Central memory CD8-positive, alpha-beta T cell (primary cell): ENCODE data around the gene PHF19.
A peak's percentile ranks its signal among the peaks of the same experiment; 100 is the strongest.

Source experiments
- ATAC-seq: fragments of 150-1000 bp; cut with Tn5 transposase; replicated peaks from 2 replicates; pipeline ENCODE4 v1.10.0; 2022; ENCODE audit warnings: mild to moderate bottlenecking, moderate FRiP score, moderate number of reproducible peaks; ENCODE audit not compliant: poor library complexity, severe bottlenecking; ENCODE audit errors: extremely low read depth
- DNase-seq, 2 donors: peaks; one replicate each; pipeline ENCODE4 v3.0.0; 2021; ENCODE audit warnings: low spot score in 2 of 2
- H3K27ac Mint-ChIP-seq: one replicate; pipeline ENCODE4 v1.8.0; 2022; ENCODE audit warnings: low read depth, mild to moderate bottlenecking, moderate library complexity, mixed read lengths
- H3K27me3 Mint-ChIP-seq: one replicate; pipeline ENCODE4 v1.8.0; 2022; ENCODE audit warnings: mixed read lengths
- H3K36me3 Mint-ChIP-seq: one replicate; pipeline ENCODE4 v1.8.0; 2022; ENCODE audit warnings: mild to moderate bottlenecking, moderate library complexity, mixed read lengths; ENCODE audit not compliant: insufficient read depth
- H3K4me1 Mint-ChIP-seq: one replicate; pipeline ENCODE4 v1.8.0; 2022; ENCODE audit warnings: mixed read lengths
- H3K4me3 Mint-ChIP-seq: one replicate; pipeline ENCODE4 v1.8.0; 2022; ENCODE audit warnings: mild to moderate bottlenecking, moderate library complexity, mixed read lengths
- H3K9me3 Mint-ChIP-seq: one replicate; pipeline ENCODE4 v1.8.0; 2022; ENCODE audit warnings: mixed read lengths

PHF19 gene

DNA sequence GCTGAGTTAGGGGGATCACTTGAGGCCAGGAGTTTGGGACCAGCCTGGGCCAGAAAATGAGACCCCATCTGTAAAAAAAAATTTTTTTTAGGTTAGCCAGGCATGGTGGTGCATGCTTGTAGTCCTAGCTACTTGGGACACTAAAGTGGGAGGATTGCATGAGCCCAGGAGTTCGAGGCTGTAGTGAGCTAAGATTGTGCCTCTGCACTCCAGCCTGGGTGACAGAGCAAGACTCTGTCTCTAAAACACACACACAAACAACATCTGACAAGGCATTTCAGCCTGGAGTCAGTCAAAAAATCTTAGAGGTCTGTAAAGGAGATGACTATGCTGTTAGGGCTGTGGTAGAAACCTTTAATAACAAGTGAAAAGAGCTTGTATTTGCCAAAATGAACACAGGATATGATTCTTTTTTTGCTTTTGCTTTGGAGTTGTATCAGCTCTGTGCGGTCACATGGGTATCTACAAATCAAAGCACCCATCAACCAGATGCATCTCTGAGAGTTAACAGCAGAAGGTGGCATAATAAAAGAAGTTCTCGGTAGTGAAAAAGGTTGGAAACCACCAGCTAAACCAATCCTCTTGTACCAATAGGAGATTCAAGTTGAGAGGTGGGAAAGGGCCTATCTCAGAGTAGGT lies 30.6 kb downstream of the PHF19 start:
- H3K36me3 Mint-ChIP-seq, result peaks cover 43% of the 10 kb centered on the region
- peak overlapping the region; percentile 25 for H3K4me3 Mint-ChIP-seq
- H3K9me3 Mint-ChIP-seq, result no peaks in the 10 kb centered on the region
- ATAC-seq, result peak; percentile 25
- DNase-seq, result no peak
- H3K4me1 Mint-ChIP-seq, result peaks cover 71% of the 10 kb centered on the region
- no peaks in the 10 kb centered on the region for H3K27me3 Mint-ChIP-seq
- peak overlapping the region; percentile 99 for H3K27ac Mint-ChIP-seq

- H3K4me1 Mint-ChIP-seq, result peaks cover 67% of the 10 kb centered on the region
- H3K9me3 Mint-ChIP-seq, result no peaks in the 10 kb centered on the region
- peak overlapping the region; percentile 99 for H3K27ac Mint-ChIP-seq
- H3K4me3 Mint-ChIP-seq, result peak overlapping the region; percentile 99
- DNase-seq, result no peak
- no peak for ATAC-seq
- H3K27me3 Mint-ChIP-seq, result no peaks in the 10 kb centered on the region
- peaks cover 43% of the 10 kb centered on the region for H3K36me3 Mint-ChIP-seq
Measured at GRCh38 chr9:120845255-120845654, 31.7 kb downstream of the PHF19 start.

DNA sequence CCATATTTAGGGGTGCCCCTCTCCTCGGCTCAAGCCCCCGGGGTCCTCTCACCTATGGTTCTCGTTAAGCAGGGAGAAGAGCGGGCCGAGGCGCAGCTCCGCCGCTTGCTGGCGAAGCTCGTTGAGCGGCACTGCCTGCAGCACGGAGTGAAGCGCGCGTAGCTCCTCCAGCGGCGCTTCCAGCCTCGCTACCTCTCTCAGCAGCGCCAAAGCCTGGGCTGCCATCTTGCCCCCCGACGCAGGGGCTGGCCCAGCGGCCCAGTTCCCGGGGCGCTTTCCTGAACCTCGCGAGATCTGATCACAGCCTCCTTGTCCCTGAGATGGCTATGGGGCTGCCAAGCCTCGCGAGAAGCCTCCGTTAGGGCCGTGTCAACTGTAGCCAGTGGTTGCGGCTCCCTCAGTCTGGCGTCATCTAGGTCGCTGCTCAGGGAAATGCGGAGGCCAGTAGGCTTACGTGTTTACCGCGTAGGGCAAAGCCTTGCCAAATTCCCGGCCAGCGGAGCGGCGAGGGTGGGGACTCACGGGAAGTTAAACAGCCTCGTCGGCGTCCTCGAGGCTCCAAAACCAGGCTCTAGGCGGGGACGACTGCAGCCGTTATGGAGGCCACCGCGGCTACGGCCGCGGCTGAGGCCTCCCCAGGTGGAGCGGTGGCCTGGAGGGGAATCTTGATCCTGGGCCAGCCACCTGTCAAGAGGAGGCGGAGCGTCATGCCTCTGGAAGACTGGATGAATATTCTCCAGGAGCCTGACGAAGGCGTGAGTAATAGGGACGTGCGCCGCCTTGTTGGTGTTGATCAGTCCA lies 34.1 kb downstream of the PHF19 start, which contains the start of gene PSMD5:
Gene PSMD5 (minus strand): TSS at position 238 of the 801 bp plus-strand sequence. CDS start 13 bp downstream, at position 225.
- ATAC-seq, result peak; percentile 97
- peak within 1 kb of the TSS; percentile 99 for H3K4me3 Mint-ChIP-seq
- peaks cover 69% of the 10 kb centered on the region for H3K4me1 Mint-ChIP-seq
- H3K27me3 Mint-ChIP-seq, result no peaks in the 10 kb centered on the region
- DNase-seq, result peak; percentile 86 to 96
- H3K36me3 Mint-ChIP-seq, result peaks cover 43% of the 10 kb centered on the region
- peak within 1 kb of the TSS; percentile 99 for H3K27ac Mint-ChIP-seq
- H3K9me3 Mint-ChIP-seq, result no peaks in the 10 kb centered on the region

DNA sequence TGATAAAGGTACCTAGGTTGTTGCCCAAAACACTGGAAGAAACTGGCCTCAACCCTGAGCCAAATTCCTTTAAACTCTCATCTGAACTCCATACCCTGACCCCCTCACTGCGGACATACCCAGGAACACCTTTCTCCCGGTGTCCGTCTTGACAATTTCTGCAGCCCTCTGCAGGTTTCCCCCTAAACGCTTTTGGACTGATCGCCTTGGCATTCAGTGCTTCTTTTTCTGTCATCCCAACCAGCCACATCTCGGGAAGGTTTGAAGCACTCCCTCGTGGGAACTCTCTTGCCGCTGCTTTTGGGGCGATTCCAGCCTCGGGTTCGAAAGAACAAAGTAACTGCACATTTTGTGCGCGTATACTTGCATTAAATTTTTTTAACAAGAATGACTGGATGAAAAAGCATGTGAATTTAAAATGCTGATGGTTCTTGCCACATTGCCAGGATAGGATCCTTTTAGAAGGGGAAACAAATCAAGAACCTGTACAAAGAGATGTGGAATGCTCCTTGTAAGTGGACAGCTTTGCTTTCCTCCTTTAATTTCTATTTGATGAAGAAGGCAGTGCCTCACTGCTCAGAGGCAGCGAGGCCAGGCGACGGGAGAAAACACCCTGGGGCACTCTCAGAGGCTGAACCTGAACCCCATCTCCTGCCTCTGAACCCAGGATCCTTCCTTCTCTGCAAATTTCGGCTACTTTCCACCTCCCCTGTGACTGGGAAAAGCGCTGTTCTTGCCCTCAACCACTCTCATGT lies 34.9 kb downstream of the PHF19 start:
- ATAC-seq (no peak), DNase-seq (no peak)
- H3K36me3 Mint-ChIP-seq, result peaks cover 44% of the 10 kb centered on the region
- H3K4me1 Mint-ChIP-seq, result peaks cover 66% of the 10 kb centered on the region
- H3K9me3 Mint-ChIP-seq, result no peaks in the 10 kb centered on the region
- H3K27me3 Mint-ChIP-seq, result no peaks in the 10 kb centered on the region
- H3K27ac Mint-ChIP-seq, result peak overlapping the region; percentile 99
- H3K4me3 Mint-ChIP-seq, result peak overlapping the region; percentile 99

GRCh38 chr9:120839146-120839545 lies 37.8 kb downstream of the PHF19 start:
- DNase-seq, result no peak
- ATAC-seq, result no peak
- no peaks in the 10 kb centered on the region for H3K27me3 Mint-ChIP-seq
- peaks cover 42% of the 10 kb centered on the region for H3K36me3 Mint-ChIP-seq
- H3K27ac Mint-ChIP-seq, result peak overlapping the region; percentile 45
- peaks cover 37% of the 10 kb centered on the region for H3K4me1 Mint-ChIP-seq
- H3K9me3 Mint-ChIP-seq, result no peaks in the 10 kb centered on the region
- peak overlapping the region; percentile 4 for H3K4me3 Mint-ChIP-seq

DNA sequence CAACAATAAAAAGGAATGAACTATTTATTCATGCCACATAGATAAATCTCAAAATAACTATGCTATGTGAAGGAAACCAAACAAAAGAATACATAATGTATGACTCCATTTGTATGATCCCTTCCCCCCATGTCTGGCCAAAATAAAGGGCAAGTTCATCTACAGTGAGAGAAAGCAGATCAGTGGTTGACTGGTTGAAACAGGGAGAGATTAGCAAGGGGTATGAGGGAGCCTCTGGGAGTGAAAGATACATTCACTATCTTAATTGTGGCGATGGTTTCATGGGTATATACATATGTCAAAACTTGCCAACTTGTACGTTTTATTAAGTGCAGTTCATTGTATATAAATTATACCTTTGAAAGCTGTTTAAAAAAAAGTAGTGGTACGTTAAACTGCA lies 39.1 kb downstream of the PHF19 start:
- no peaks in the 10 kb centered on the region for H3K9me3 Mint-ChIP-seq
- no peak for ATAC-seq
- no peak overlapping the region for H3K4me3 Mint-ChIP-seq
- no peak for DNase-seq
- peaks cover 32% of the 10 kb centered on the region for H3K4me1 Mint-ChIP-seq
- H3K27me3 Mint-ChIP-seq, result no peaks in the 10 kb centered on the region
- H3K36me3 Mint-ChIP-seq, result peaks cover 42% of the 10 kb centered on the region
- peak overlapping the region; percentile 20 for H3K27ac Mint-ChIP-seq

GRCh38 chr9:120833325-120833724 lies 43.7 kb downstream of the PHF19 start:
- no peak for ATAC-seq
- Mint-ChIP-seq H3K9me3 (no peaks in the 10 kb centered on the region), H3K4me1 (peaks cover 6% of the 10 kb centered on the region), H3K4me3 (no peak overlapping the region), H3K27me3 (no peaks in the 10 kb centered on the region), H3K36me3 (peaks cover 54% of the 10 kb centered on the region), H3K27ac (no peak overlapping the region)
- DNase-seq, result no peak

DNA sequence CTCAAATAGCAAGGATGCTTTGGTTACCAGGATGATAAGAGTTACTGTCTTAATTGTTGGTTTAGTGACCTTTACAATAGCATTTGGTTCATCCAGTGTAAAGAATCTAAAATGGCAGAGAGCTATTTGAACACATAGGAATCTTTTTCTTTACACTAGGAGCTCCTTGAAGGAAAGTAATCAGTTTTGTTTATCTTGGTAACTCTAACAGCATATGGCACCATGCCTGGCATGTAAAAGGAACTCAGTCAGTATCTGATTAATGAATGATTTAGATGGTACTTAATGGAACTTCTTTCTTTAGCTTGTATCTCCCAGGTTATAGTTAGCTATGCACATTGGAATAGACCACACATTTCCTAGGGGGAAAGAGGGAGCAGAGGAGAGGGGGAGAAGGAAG lies 44.2 kb downstream of the PHF19 start:
- no peaks in the 10 kb centered on the region for H3K9me3 Mint-ChIP-seq
- no peak overlapping the region for H3K4me3 Mint-ChIP-seq
- ATAC-seq, result no peak
- no peak for DNase-seq
- H3K27me3 Mint-ChIP-seq, result no peaks in the 10 kb centered on the region
- no peak overlapping the region for H3K27ac Mint-ChIP-seq
- H3K36me3 Mint-ChIP-seq, result peaks cover 59% of the 10 kb centered on the region
- peaks cover 3% of the 10 kb centered on the region for H3K4me1 Mint-ChIP-seq

GRCh38 chr9:120830865-120831264 lies 46.1 kb downstream of the PHF19 start:
- Mint-ChIP-seq H3K4me3 (no peak overlapping the region), H3K9me3 (no peaks in the 10 kb centered on the region), H3K27me3 (no peaks in the 10 kb centered on the region), H3K27ac (no peak overlapping the region), H3K4me1 (no peaks in the 10 kb centered on the region), H3K36me3 (peaks cover 57% of the 10 kb centered on the region)
- no peak for DNase-seq
- no peak for ATAC-seq

DNA sequence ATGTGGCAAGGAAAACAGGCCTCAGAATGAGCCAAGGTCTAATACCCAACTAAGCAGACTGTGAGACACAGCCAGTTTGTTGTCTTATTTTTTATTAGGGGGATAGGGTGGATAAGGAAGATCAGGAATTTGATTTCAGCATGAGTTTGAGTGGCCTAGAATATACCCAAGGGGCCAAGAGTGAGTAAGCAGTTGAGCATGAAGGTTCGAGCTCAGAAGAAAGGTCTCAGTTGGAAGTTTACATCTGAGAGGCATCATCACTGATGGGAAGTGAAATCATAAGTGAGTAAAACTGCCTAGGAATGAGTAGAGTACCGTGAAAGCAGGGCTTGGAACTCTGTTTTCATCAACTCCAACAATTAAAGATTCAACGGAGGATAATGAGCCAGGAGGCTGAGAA lies 46.8 kb downstream of the PHF19 start:
- no peak for ATAC-seq
- H3K36me3 Mint-ChIP-seq, result peaks cover 53% of the 10 kb centered on the region
- DNase-seq, result no peak
- no peak overlapping the region for H3K4me3 Mint-ChIP-seq
- no peaks in the 10 kb centered on the region for H3K9me3 Mint-ChIP-seq
- no peak overlapping the region for H3K27ac Mint-ChIP-seq
- no peaks in the 10 kb centered on the region for H3K4me1 Mint-ChIP-seq
- H3K27me3 Mint-ChIP-seq, result no peaks in the 10 kb centered on the region

DNA sequence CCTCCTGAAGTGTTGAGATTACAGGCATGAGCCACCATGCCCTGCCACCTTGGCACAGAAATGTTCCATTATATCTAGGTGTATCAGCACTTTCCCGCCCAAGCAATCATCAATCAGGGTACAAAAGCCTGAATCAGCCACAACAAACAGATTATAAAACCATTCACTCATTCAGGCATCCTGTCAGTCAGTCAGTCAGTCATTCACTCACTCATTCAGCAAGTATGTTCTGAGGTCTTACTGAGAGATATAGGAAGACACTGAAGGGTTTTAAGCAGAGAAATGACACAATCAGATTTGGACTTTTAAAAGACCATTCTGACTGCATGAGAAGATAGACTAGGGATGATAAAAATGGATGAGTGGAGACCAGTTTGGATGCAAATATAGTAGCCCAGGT lies 47.3 kb downstream of the PHF19 start:
- Mint-ChIP-seq H3K4me3 (no peak overlapping the region), H3K27me3 (no peaks in the 10 kb centered on the region), H3K36me3 (peaks cover 56% of the 10 kb centered on the region), H3K4me1 (no peaks in the 10 kb centered on the region), H3K9me3 (no peaks in the 10 kb centered on the region), H3K27ac (no peak overlapping the region)
- ATAC-seq (no peak), DNase-seq (no peak)

GRCh38 chr9:120820095-120820494 lies 56.9 kb downstream of the PHF19 start:
- ATAC-seq, result no peak
- Mint-ChIP-seq H3K9me3 (no peaks in the 10 kb centered on the region), H3K27me3 (no peaks in the 10 kb centered on the region), H3K36me3 (peaks cover 69% of the 10 kb centered on the region), H3K4me1 (no peaks in the 10 kb centered on the region), H3K4me3 (no peak overlapping the region), H3K27ac (no peak overlapping the region)
- DNase-seq, result no peak
